ENCODE results near the gene CFC1.
"Not testable (repeated sequence)": the region's sequence is repeated elsewhere in the genome, so short reads cannot be mapped to it uniquely, and the experiment has no call there.

Gene CFC1

GRCh38 chr2:130548418-130548817 lies 51.0 kb downstream of the CFC1 start:
- H3K9me3 ChIP-seq (ENCODE audit: control insufficient read depth in 2 of 2, low read length in 2 of 2); H3K27me3 ChIP-seq (ENCODE audit: control insufficient read depth in 2 of 2, insufficient read depth in 2 of 2, low read length in 2 of 2); H3K4me3 ChIP-seq (ENCODE audit: low read length in 2 of 2); H3K36me3 ChIP-seq (ENCODE audit: control insufficient read depth in 2 of 2, insufficient read depth in 2 of 2, low read length in 2 of 2); H3K4me1 ChIP-seq (ENCODE audit: control insufficient read depth in 2 of 2, insufficient read depth in 2 of 2, low read length in 2 of 2); H3K27ac ChIP-seq (ENCODE audit: low read depth in 2 of 2, low read length in 2 of 2); H3K9ac ChIP-seq (ENCODE audit: low read depth in 1 of 2, low read length in 2 of 2): not testable (repeated sequence)

- H3K27me3 ChIP-seq (ENCODE audit: control insufficient read depth in 2 of 2, insufficient read depth in 2 of 2, low read length in 2 of 2); H3K9ac ChIP-seq (ENCODE audit: low read depth in 1 of 2, low read length in 2 of 2); H3K4me3 ChIP-seq (ENCODE audit: low read length in 2 of 2); H3K36me3 ChIP-seq (ENCODE audit: control insufficient read depth in 2 of 2, insufficient read depth in 2 of 2, low read length in 2 of 2); H3K27ac ChIP-seq (ENCODE audit: low read depth in 2 of 2, low read length in 2 of 2); H3K4me1 ChIP-seq (ENCODE audit: control insufficient read depth in 2 of 2, insufficient read depth in 2 of 2, low read length in 2 of 2); H3K9me3 ChIP-seq (ENCODE audit: control insufficient read depth in 2 of 2, low read length in 2 of 2): not testable (repeated sequence)
These were observed 54.4 kb downstream of the CFC1 start for GRCh38 chr2:130544978-130545377.

DNA sequence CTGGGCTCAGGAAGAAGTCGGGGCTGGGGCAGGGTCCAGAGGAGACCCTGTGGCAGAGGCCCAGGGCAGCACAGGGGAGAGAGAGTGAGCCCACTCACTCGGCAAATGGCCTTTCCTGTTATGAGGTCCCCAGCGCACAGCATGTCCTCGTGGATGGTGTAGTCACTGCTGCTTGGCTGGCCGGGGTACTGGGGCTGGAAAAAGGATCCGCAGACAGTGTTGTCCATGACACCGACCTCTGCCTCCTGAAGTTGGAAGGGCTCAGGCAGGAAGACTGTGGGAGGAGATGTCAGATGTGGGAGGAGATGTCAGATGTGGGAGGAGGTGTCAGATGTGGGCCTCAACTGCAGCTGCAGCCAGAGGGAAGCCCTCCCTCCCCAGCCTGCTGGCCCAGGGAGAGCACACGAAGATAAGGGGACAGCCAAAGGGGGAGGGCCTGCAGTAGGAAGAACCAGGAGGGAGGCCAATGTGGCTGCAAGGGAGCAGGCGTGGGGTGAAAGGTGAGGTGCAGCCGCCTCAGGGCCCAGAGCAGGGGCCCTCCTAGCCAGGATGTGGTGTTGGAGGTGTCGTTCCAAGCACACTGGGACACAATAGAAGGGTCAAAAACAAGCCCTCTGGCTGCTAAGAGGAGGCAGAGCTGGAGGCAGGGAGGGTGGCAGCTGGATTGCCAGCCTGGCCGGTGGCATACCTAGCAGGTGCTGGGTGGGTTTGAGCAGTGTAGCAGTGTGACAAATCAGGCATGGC lies 55.4 kb downstream of the CFC1 start:
- H3K4me3 ChIP-seq (ENCODE audit: low read length in 2 of 2); H3K4me1 ChIP-seq (ENCODE audit: control insufficient read depth in 2 of 2, insufficient read depth in 2 of 2, low read length in 2 of 2); H3K27ac ChIP-seq (ENCODE audit: low read depth in 2 of 2, low read length in 2 of 2): not testable (repeated sequence)

GRCh38 chr2:130542789-130543188 lies 56.6 kb downstream of the CFC1 start:
- not testable (repeated sequence) for H3K9ac ChIP-seq (ENCODE audit: low read depth in 1 of 2, low read length in 2 of 2); H3K27ac ChIP-seq (ENCODE audit: low read depth in 2 of 2, low read length in 2 of 2); H3K4me1 ChIP-seq (ENCODE audit: control insufficient read depth in 2 of 2, insufficient read depth in 2 of 2, low read length in 2 of 2); H3K4me3 ChIP-seq (ENCODE audit: low read length in 2 of 2); H3K36me3 ChIP-seq (ENCODE audit: control insufficient read depth in 2 of 2, insufficient read depth in 2 of 2, low read length in 2 of 2); H3K27me3 ChIP-seq (ENCODE audit: control insufficient read depth in 2 of 2, insufficient read depth in 2 of 2, low read length in 2 of 2); H3K9me3 ChIP-seq (ENCODE audit: control insufficient read depth in 2 of 2, low read length in 2 of 2)

More for the DNA sequence above, 55.4 kb downstream of the CFC1 start:
- not testable (repeated sequence) for H3K9ac ChIP-seq (ENCODE audit: low read depth in 1 of 2, low read length in 2 of 2); H3K9me3 ChIP-seq (ENCODE audit: control insufficient read depth in 2 of 2, low read length in 2 of 2); H3K27me3 ChIP-seq (ENCODE audit: control insufficient read depth in 2 of 2, insufficient read depth in 2 of 2, low read length in 2 of 2); H3K36me3 ChIP-seq (ENCODE audit: control insufficient read depth in 2 of 2, insufficient read depth in 2 of 2, low read length in 2 of 2)
